SK-N-SH (cell line): Measurements from ENCODE around the gene HOMER1. TPM values are rescaled to one million over a fixed set of nuclear protein-coding genes. Genes with fewer than 3 reads are reported as not detected.

ENCODE experiments used
- CTCF ChIA-PET: fragments of 300-600, 350-600 bp; formaldehyde crosslinking; extraction: SDS; loops from one replicate; lab custom pipeline; 2021; lab: Yijun Ruan, JAX
- POLR2A ChIA-PET: fragments of 350-600 bp; sonication (Branson Sonifier 250); formaldehyde crosslinking; extraction: SDS; loops from one replicate; lab custom pipeline; 2020; ENCODE audit warnings: antibody characterized with exemption, inconsistent platforms; lab: Yijun Ruan, JAX
- DNase-seq: peaks from one replicate; pipeline ENCODE4 v3.0.0; 2012
- H2AFZ ChIP-seq: fragments of 200-600 bp; sonication (generic); 2 replicates; pipeline ENCODE4 v1.8.1; 2016; ENCODE audit warnings: antibody characterized with exemption, mild to moderate bottlenecking, low read depth
- H3F3A ChIP-seq: fragments of 200-600 bp; sonication (generic); replicated peaks from 2 replicates; pipeline ENCODE3; 2016; ENCODE audit warnings: antibody characterized with exemption, mild to moderate bottlenecking; ENCODE audit not compliant: insufficient read depth
- H3K27ac ChIP-seq, 2 experiments: fragments of 200-500 bp in 1 of 2; fragments of 200-600 bp in 1 of 2; sonication (Bioruptor generic) in 1 of 2; sonication (generic), shearing (Covaris generic) in 1 of 2; 2 replicates each; pipeline versions ENCODE4 v1.5.1 to v1.6.1; 2014 to 2016; ENCODE audit warnings: low read depth in 2 of 2, inconsistent platforms in 1 of 2, low read length in 1 of 2, mild to moderate bottlenecking in 1 of 2, mixed read lengths in 1 of 2
- H3K27me3 ChIP-seq: fragments of 200-600 bp; sonication (generic), shearing (Covaris generic); 2 replicates; pipeline ENCODE4 v1.6.1; 2016; ENCODE audit warnings: mixed run types; ENCODE audit not compliant: insufficient read depth
- H3K36me3 ChIP-seq, 2 experiments: fragments of 200-500 bp in 1 of 2; fragments of 200-600 bp in 1 of 2; sonication (Bioruptor generic) in 1 of 2; sonication (generic) in 1 of 2; replicated peaks in 1 of 2; 2 replicates each; pipeline versions ENCODE3 to v1.5.1; 2014 to 2016; ENCODE audit warnings: low read length in 1 of 2, mild to moderate bottlenecking in 1 of 2; ENCODE audit not compliant: insufficient read depth in 2 of 2, control insufficient read depth in 1 of 2
- H3K4me1 ChIP-seq, 2 experiments: fragments of 200-500 bp in 1 of 2; fragments of 200-600 bp in 1 of 2; sonication (Bioruptor generic) in 1 of 2; sonication (generic), shearing (Covaris generic) in 1 of 2; 2 replicates each; pipeline versions ENCODE4 v1.5.1 to v1.6.1; 2014 to 2016; ENCODE audit warnings: low read depth in 1 of 2, low read length in 1 of 2, mixed run types in 1 of 2; ENCODE audit not compliant: insufficient read depth in 2 of 2, control insufficient read depth in 1 of 2
- H3K4me2 ChIP-seq: fragments of 200-600 bp; sonication (generic), shearing (Covaris generic); 2 replicates; pipeline ENCODE4 v1.6.1; 2017; ENCODE audit warnings: mixed run types
- H3K4me3 ChIP-seq, 2 experiments: fragments of 200-500 bp in 1 of 2; fragments of 200-600 bp in 1 of 2; sonication (Bioruptor generic) in 1 of 2; sonication (generic), shearing (Covaris generic) in 1 of 2; 2 replicates each; pipeline versions ENCODE4 v1.5.1 to v1.8.1; 2014 to 2016; ENCODE audit warnings: low read depth in 2 of 2, inconsistent platforms in 1 of 2, low read length in 1 of 2, mild to moderate bottlenecking in 1 of 2, mixed read lengths in 1 of 2, moderate library complexity in 1 of 2
- H3K79me2 ChIP-seq: fragments of 200-600 bp; sonication (generic); 2 replicates; pipeline ENCODE4 v1.8.1; 2017; ENCODE audit warnings: mild to moderate bottlenecking; ENCODE audit not compliant: insufficient read depth
- H3K9ac ChIP-seq: fragments of 200-600 bp; sonication (generic); 2 replicates; pipeline ENCODE4 v1.6.1; 2017; ENCODE audit warnings: mixed run types
- H3K9me2 ChIP-seq: fragments of 200-600 bp; sonication (generic); 2 replicates; pipeline ENCODE4 v1.6.1; 2017; ENCODE audit warnings: mixed run types
- H3K9me3 ChIP-seq: fragments of 200-600 bp; sonication (generic); 2 replicates; pipeline ENCODE4 v1.6.1; 2017; ENCODE audit warnings: mixed run types, mild to moderate bottlenecking, moderate library complexity
- H4K20me1 ChIP-seq: fragments of 200-600 bp; sonication (generic); 2 replicates; pipeline ENCODE4 v1.6.1; 2017; ENCODE audit warnings: mild to moderate bottlenecking, mixed run types; ENCODE audit not compliant: insufficient read depth
- FOSL2 ChIP-seq: IDR thresholded peaks from 2 replicates; pipeline ENCODE4 v1.4.0; 2012; ENCODE audit warnings: low read depth, mild to moderate bottlenecking, moderate library complexity, borderline replicate concordance
- MXI1 ChIP-seq: IDR thresholded peaks from 2 replicates; pipeline ENCODE4 v1.6.1; 2012; ENCODE audit warnings: mild to moderate bottlenecking, low read depth, low read length, improper control_type of control experiment
- PBX3 ChIP-seq: IDR thresholded peaks from 2 replicates; pipeline ENCODE4; 2012
- RXRA ChIP-seq: IDR thresholded peaks from 2 replicates; pipeline ENCODE4 v1.4.0; 2012; ENCODE audit warnings: low read depth, mild to moderate bottlenecking, borderline replicate concordance
- USF1 ChIP-seq: IDR thresholded peaks from 2 replicates; pipeline ENCODE4 v1.4.0; 2012; ENCODE audit warnings: low read depth, borderline replicate concordance
- ZBTB33 ChIP-seq: IDR thresholded peaks from 2 replicates; pipeline ENCODE4 v1.4.0; 2012; ENCODE audit warnings: low read depth, borderline replicate concordance
- WGBS: methylation state at CpG from one replicate; pipeline ENCODE4 v1.1.6; 2017; ENCODE audit warnings: low lambda C conversion rate; 5-methylcytosine and 5-hydroxymethylcytosine counted together
- polyA plus RNA-seq, 3 experiments: library from polyadenylated mRNA; depleted of rRNA; stranded (reverse); fragments of >200 nt; gene quantifications; 2 replicates each; pipeline ENCODE4 v1.2.3, GENCODE V29; 2012

Gene HOMER1
- polyA plus RNA-seq, 1 of the 3 experiments (the other 2 are of a cell fraction) = 2.2 TPM

GRCh38 chr5:79560771-79561524 is 47.0 kb upstream of the HOMER1 start:
- Histone ChIP-seq H3K4me3 (no peak overlapping the region), H3F3A (peaks cover 13% of the 10 kb centered on the region), H3K36me3 (no peaks in the 10 kb centered on the region), H3K9me2 (no peaks in the 10 kb centered on the region), H2AFZ (peak overlapping the region; percentile 84), H3K4me2 (no peak overlapping the region), H3K9ac (no peak overlapping the region), H3K27me3 (no peaks in the 10 kb centered on the region), H4K20me1 (no peaks in the 10 kb centered on the region), H3K27ac (peak overlapping the region in 1 of 2 experiments; percentile 64; a peak in 2 of 4 replicates), H3K79me2 (no peaks in the 10 kb centered on the region), H3K9me3 (no peaks in the 10 kb centered on the region), H3K4me1 (peaks cover 0 to 12% of the 10 kb centered on the region in 2 experiments; a peak in 2 of 4 replicates)
- ChIA-PET POLR2A (no interaction called here), CTCF (interaction anchor here (3.4 kb wide), 1 partner anchor 296 kb away, joined by 17 read pairs; no protein-coding TSS in a partner anchor)
- 41% methylated on average over 4 of the region's 4 CpGs for WGBS
- no peak for DNase-seq
- no peak for TF ChIP-seq RXRA
- peak; percentile 53; the same call in 1 of the 2 replicates for TF ChIP-seq FOSL2
- TF ChIP-seq ZBTB33 = no peak
- TF ChIP-seq PBX3 = peak; percentile 26; the same call in 1 of the 2 replicates
- no peak for TF ChIP-seq MXI1

- H3K4me1 ChIP-seq = peaks cover 0 to 8% of the 10 kb centered on the region in 2 experiments; a peak in 2 of 4 replicates
- H3K9ac ChIP-seq = no peak overlapping the region
- POLR2A ChIA-PET = no interaction called here
- H2AFZ ChIP-seq = peak overlapping the region; percentile 74; the same call in 1 of the 2 replicates
- CTCF ChIA-PET = no interaction called here
- no peak for DNase-seq
- H4K20me1 ChIP-seq = no peaks in the 10 kb centered on the region
- H3K36me3 ChIP-seq = no peaks in the 10 kb centered on the region
- 65% methylated on average over 3 of the region's 3 CpGs for WGBS
- H3K27ac ChIP-seq = no peak overlapping the region
- no peaks in the 10 kb centered on the region for H3K9me3 ChIP-seq
- H3K4me3 ChIP-seq = no peak overlapping the region
- H3K4me2 ChIP-seq = no peak overlapping the region
- H3F3A ChIP-seq = peaks cover 3% of the 10 kb centered on the region
- TF ChIP-seq USF1 = no peak
- H3K27me3 ChIP-seq = no peaks in the 10 kb centered on the region
- no peaks in the 10 kb centered on the region for H3K79me2 ChIP-seq
- H3K9me2 ChIP-seq = no peaks in the 10 kb centered on the region
These were observed 41.5 kb upstream of the HOMER1 start for GRCh38 chr5:79555418-79555817.
